HEK293 (cell line): ENCODE results near the gene CELF6.

Experiments used
- CTCF ChIA-PET: fragments of 350-600 bp; formaldehyde crosslinking; extraction: SDS; loops from one replicate; lab custom pipeline; 2021; ENCODE audit warnings: antibody characterized with exemption; lab: Yijun Ruan, JAX
- POLR2A ChIA-PET: fragments of 300-600 bp; formaldehyde crosslinking; extraction: SDS; loops from one replicate; lab custom pipeline; 2020; ENCODE audit warnings: antibody characterized with exemption, inconsistent platforms; lab: Yijun Ruan, JAX
- H3K27ac ChIP-seq: fragments of 200-500 bp; sonication (Bioruptor generic); 2 replicates; pipeline ENCODE4 v1.5.1; 2014; ENCODE audit warnings: low read depth, low read length, control low read depth, inconsistent platforms; ENCODE audit errors: extremely low read depth
- H3K36me3 ChIP-seq, 2 experiments: fragments of 200-500 bp in 1 of 2; sonication (Bioruptor generic) in 1 of 2; 1 replicate in 1 of 2; 2 replicates in 1 of 2; pipeline ENCODE4 v1.5.1; 2014 to 2017; ENCODE audit warnings: inconsistent platforms in 2 of 2, low read length in 2 of 2; ENCODE audit not compliant: control insufficient read depth in 2 of 2, insufficient read depth in 1 of 2
- H3K4me1 ChIP-seq: fragments of 200-500 bp; sonication (Bioruptor generic); 2 replicates; pipeline ENCODE4 v1.5.1; 2014; ENCODE audit warnings: mild to moderate bottlenecking, low read length, inconsistent platforms; ENCODE audit not compliant: control insufficient read depth, insufficient read depth
- H3K4me3 ChIP-seq: 2 replicates; pipeline ENCODE4 v1.5.1; 2011; ENCODE audit warnings: low read depth, mild to moderate bottlenecking, control low read depth, low read length, moderate library complexity
- H3K9me3 ChIP-seq: fragments of 200-500 bp; sonication (Bioruptor generic); 2 replicates; pipeline ENCODE4 v1.5.1; 2014; ENCODE audit warnings: low read depth, low read length, inconsistent platforms; ENCODE audit not compliant: control insufficient read depth, insufficient read depth
- HIC1 ChIP-seq: fragments of 450-650 bp; formaldehyde crosslinking; IDR thresholded peaks from 2 replicates; pipeline ENCODE4 v1.5.1; 2016; ENCODE audit warnings: missing biosample characterization, missing genetic modification characterization
- KLF1 ChIP-seq: fragments of 450-650 bp; formaldehyde crosslinking; IDR thresholded peaks from 2 replicates; pipeline ENCODE4 v1.5.1; 2016; ENCODE audit warnings: missing biosample characterization, missing genetic modification characterization
- KLF16 ChIP-seq: fragments of 450-650 bp; formaldehyde crosslinking; IDR thresholded peaks from 2 replicates; pipeline ENCODE4 v1.5.1; 2017; ENCODE audit warnings: missing biosample characterization, missing genetic modification characterization
- KLF9 ChIP-seq: fragments of 450-650 bp; formaldehyde crosslinking; IDR thresholded peaks from 2 replicates; pipeline ENCODE4 v1.5.1; 2016; ENCODE audit warnings: missing biosample characterization, missing genetic modification characterization, low read depth
- MEIS1 ChIP-seq: sonication (generic); formaldehyde crosslinking; IDR thresholded peaks from 2 replicates; pipeline ENCODE4 v1.8.1; 2022; ENCODE audit warnings: missing genetic modification reagents, mild to moderate bottlenecking, borderline replicate concordance
- PRDM10 ChIP-seq: fragments of 450-650 bp; formaldehyde crosslinking; IDR thresholded peaks from 2 replicates; pipeline ENCODE4 v1.5.1; 2016; ENCODE audit warnings: missing biosample characterization, missing genetic modification characterization
- TSHZ1 ChIP-seq: fragments of 450-650 bp; formaldehyde crosslinking; IDR thresholded peaks from 2 replicates; pipeline ENCODE4 v1.5.1; 2016; ENCODE audit warnings: missing biosample characterization, missing genetic modification characterization, borderline replicate concordance
- WT1 ChIP-seq: fragments of 450-650 bp; formaldehyde crosslinking; IDR thresholded peaks from 2 replicates; pipeline ENCODE4 v1.5.1; 2016; ENCODE audit warnings: missing biosample characterization, missing genetic modification characterization
- ZFP37 ChIP-seq: fragments of 450-650 bp; formaldehyde crosslinking; IDR thresholded peaks from 2 replicates; pipeline ENCODE4 v1.5.1; 2016; ENCODE audit warnings: missing biosample characterization, missing genetic modification characterization
- ZNF169 ChIP-seq: fragments of 450-650 bp; formaldehyde crosslinking; IDR thresholded peaks from 2 replicates; pipeline ENCODE4 v1.5.1; 2016; ENCODE audit warnings: missing biosample characterization, missing genetic modification characterization
- ZNF239 ChIP-seq: fragments of 450-650 bp; formaldehyde crosslinking; IDR thresholded peaks from 2 replicates; pipeline ENCODE4 v1.5.1; 2016; ENCODE audit warnings: missing biosample characterization, missing genetic modification characterization
- ZNF266 ChIP-seq: fragments of 450-650 bp; formaldehyde crosslinking; IDR thresholded peaks from 2 replicates; pipeline ENCODE4 v1.5.1; 2016; ENCODE audit warnings: missing biosample characterization, missing genetic modification characterization, low read depth
- ZNF274 ChIP-seq, 2 experiments: fragments of 200-500 bp in 1 of 2; fragments of 450-650 bp in 1 of 2; sonication (Bioruptor generic) in 1 of 2; formaldehyde crosslinking in 1 of 2; IDR thresholded peaks; 2 replicates each; pipeline versions ENCODE4 v1.5.1 to v1.6.1; 2014 to 2016; ENCODE audit warnings: borderline replicate concordance in 1 of 2, inconsistent platforms in 1 of 2, low read length in 1 of 2, missing biosample characterization in 1 of 2, missing genetic modification characterization in 1 of 2
- ZNF292 ChIP-seq: fragments of 450-650 bp; formaldehyde crosslinking; IDR thresholded peaks from 2 replicates; pipeline ENCODE4 v1.5.1; 2016; ENCODE audit warnings: low read depth, missing biosample characterization, missing genetic modification characterization, borderline replicate concordance
- ZNF302 ChIP-seq: fragments of 450-650 bp; formaldehyde crosslinking; IDR thresholded peaks from 2 replicates; pipeline ENCODE4 v1.5.1; 2016; ENCODE audit warnings: missing biosample characterization, missing genetic modification characterization, low read depth
- ZNF335 ChIP-seq: fragments of 450-650 bp; formaldehyde crosslinking; conservative IDR thresholded peaks from 2 replicates; pipeline ENCODE4 v1.5.1; 2016; ENCODE audit warnings: missing biosample characterization, missing genetic modification characterization
- ZNF449 ChIP-seq: fragments of 450-650 bp; formaldehyde crosslinking; IDR thresholded peaks from 2 replicates; pipeline ENCODE4 v1.5.1; 2017; ENCODE audit warnings: missing biosample characterization, mild to moderate bottlenecking, missing genetic modification characterization, moderate library complexity
- ZNF560 ChIP-seq: fragments of 450-650 bp; formaldehyde crosslinking; IDR thresholded peaks from 2 replicates; pipeline ENCODE4 v1.5.1; 2017; ENCODE audit warnings: missing biosample characterization, missing genetic modification characterization, borderline replicate concordance
- ZNF596 ChIP-seq: fragments of 450-650 bp; IDR thresholded peaks from 2 replicates; pipeline ENCODE4 v1.5.0; 2018; ENCODE audit warnings: missing biosample characterization, mild to moderate bottlenecking, missing genetic modification characterization, moderate library complexity
- ZNF660 ChIP-seq: fragments of 450-650 bp; IDR thresholded peaks from 2 replicates; pipeline ENCODE4 v1.5.1; 2018; ENCODE audit warnings: missing biosample characterization, mild to moderate bottlenecking, missing genetic modification characterization
- ZNF677 ChIP-seq: fragments of 450-650 bp; IDR thresholded peaks from 2 replicates; pipeline ENCODE4 v1.5.0; 2018; ENCODE audit warnings: missing biosample characterization, mild to moderate bottlenecking, missing genetic modification characterization, moderate library complexity
- ZNF701 ChIP-seq: fragments of 450-650 bp; formaldehyde crosslinking; IDR thresholded peaks from 2 replicates; pipeline ENCODE4 v1.5.1; 2016; ENCODE audit warnings: missing biosample characterization, missing genetic modification characterization
- ZNF76 ChIP-seq: fragments of 450-650 bp; formaldehyde crosslinking; IDR thresholded peaks from 2 replicates; pipeline ENCODE4; 2016; ENCODE audit warnings: low read depth, missing biosample characterization, missing genetic modification characterization, borderline replicate concordance
- ZNF830 ChIP-seq: fragments of 450-650 bp; IDR thresholded peaks from 2 replicates; pipeline ENCODE4 v1.5.0; 2018; ENCODE audit warnings: missing biosample characterization, missing genetic modification characterization, low read depth, mild to moderate bottlenecking, moderate library complexity
- ZSCAN30 ChIP-seq: fragments of 450-650 bp; IDR thresholded peaks from 2 replicates; pipeline ENCODE4 v1.5.1; 2018; ENCODE audit warnings: missing biosample characterization, mild to moderate bottlenecking, missing genetic modification characterization, moderate library complexity

The CELF6 gene

GRCh38 chr15:72319360-72319984, 485 bp downstream of the CELF6 start (continued):
- TF ChIP-seq WT1 (tag by site-specific recombination) (peak; percentile 12; the same call in 1 of the 2 replicates), ZNF76 (no peak; the same call in 1 of the 2 replicates), ZNF596 (tag by site-specific recombination) (no peak), ZNF830 (tag by site-specific recombination) (no peak), ZNF660 (0 out of 2 replicates have a peak, but pooled peaks have one; percentile 43)

GRCh38 chr15:72318408-72318942, 1.5 kb downstream of the CELF6 start:
- peaks cover 5% of the 10 kb centered on the region; the same call in 1 of the 2 replicates for H3K4me1 ChIP-seq
- ChIA-PET CTCF (interaction anchor here (1.2 kb wide), 1 partner anchor 9 kb away, joined by 4 read pairs; no protein-coding TSS in a partner anchor), POLR2A (no interaction called here)
- H3K36me3 ChIP-seq, result no peaks in the 10 kb centered on the region
- no peak overlapping the region for H3K27ac ChIP-seq
- H3K4me3 ChIP-seq, result no peak overlapping the region
- no peaks in the 10 kb centered on the region for H3K9me3 ChIP-seq
- TF ChIP-seq ZNF335 (tag by site-specific recombination), result no peak
- no peak for TF ChIP-seq ZNF292
- TF ChIP-seq MEIS1 (CRISPR knock-in tag), result no peak
- TF ChIP-seq ZNF169, result no peak
- no peak for TF ChIP-seq ZFP37
- no peak for TF ChIP-seq ZNF239 (tag by site-specific recombination)
- TF ChIP-seq KLF16 (tag by site-specific recombination), result no peak
- TF ChIP-seq ZNF266 (tag by site-specific recombination), result no peak
- TF ChIP-seq ZNF701 (tag by site-specific recombination), result no peak
- TF ChIP-seq ZNF560, result no peak
- no peak for TF ChIP-seq ZNF302 (tag by site-specific recombination)
- TF ChIP-seq PRDM10 (tag by site-specific recombination), result 0 out of 2 replicates have a peak, but pooled peaks have one; percentile 5
- no peak for TF ChIP-seq ZNF274 (IDR thresholded peaks at IDR 0.05; ENCODE audit: low read length)
- no peak for TF ChIP-seq ZNF274 (tag by site-specific recombination; IDR thresholded peaks at IDR 0.05; ENCODE audit: borderline replicate concordance)
- no peak for TF ChIP-seq HIC1 (tag by site-specific recombination)
- no peak for TF ChIP-seq ZNF677 (tag by site-specific recombination)
- TF ChIP-seq ZSCAN30 (tag by site-specific recombination), result no peak
- TF ChIP-seq TSHZ1 (tag by site-specific recombination), result no peak
- peak; percentile 49 for TF ChIP-seq KLF1
- peak; percentile 30; the same call in 1 of the 2 replicates for TF ChIP-seq KLF9 (tag by site-specific recombination)
- no peak for TF ChIP-seq ZNF449 (tag by site-specific recombination)
